HCT116 (cell line): ENCODE data around the gene MYO5C. TPM values are rescaled to one million over a fixed set of nuclear protein-coding genes. Genes with fewer than 3 reads are reported as not detected.

Source experiments
- ATAC-seq: fragments of 200-7000 bp; cut with Tn5 transposase; 2 replicates; pipeline ENCODE4 v1.9.1; 2020; ENCODE audit warnings: mild to moderate bottlenecking, moderate library complexity
- BruUV-seq: library from RNA; stranded (reverse); fragments of 400-500 nt; replicated peaks from 2 replicates; lab custom pipeline; 2021; lab: Mats Ljungman, UMichigan
- CTCF ChIA-PET: fragments of 300-600 bp; sonication (Branson Sonifier 250); formaldehyde crosslinking; loops from one replicate; lab custom pipeline; 2021; ENCODE audit warnings: antibody characterized with exemption; lab: Charles Lee
- POLR2A ChIA-PET: fragments of 300-600, 350-600 bp; sonication (Branson Sonifier 250); formaldehyde crosslinking; loops from one replicate; lab custom pipeline; 2021; ENCODE audit warnings: antibody characterized with exemption; lab: Charles Lee
- RAD21 ChIA-PET, 2 experiments: fragments of 300-600 bp; sonication (Branson Sonifier 250); formaldehyde crosslinking; loops; one replicate each; lab custom pipeline; 2023; ENCODE audit warnings: low total read pairs in 2 of 2; ENCODE audit not compliant: uncharacterized antibody in 2 of 2, unreplicated experiment in 2 of 2, low non-redundant PET in 1 of 2; lab: Charles Lee
- DNase-seq: peaks from one replicate; pipeline ENCODE4 v3.0.0-alpha.2; 2010; ENCODE audit warnings: low read depth, low spot score
- H2AFZ ChIP-seq: fragments of 200-600 bp; shearing (Covaris generic), sonication (generic); 2 replicates; pipeline ENCODE4 v1.6.1; 2017; ENCODE audit warnings: low read depth, mixed run types, mixed read lengths, antibody characterized with exemption, low read length; ENCODE audit not compliant: poor library complexity, severe bottlenecking
- H3K27ac ChIP-seq: 2 replicates; pipeline ENCODE4 v1.5.1; 2012; ENCODE audit warnings: low read depth, low read length
- H3K27me3 ChIP-seq: fragments of 200-600 bp; sonication (generic); 2 replicates; pipeline ENCODE4 v1.6.1; 2016; ENCODE audit warnings: mixed run types, low read length, mixed read lengths; ENCODE audit not compliant: insufficient read depth
- H3K36me3 ChIP-seq, 2 experiments: fragments of 200-500 bp in 1 of 2; fragments of 200-600 bp in 1 of 2; sonication (Bioruptor generic) in 1 of 2; sonication (generic) in 1 of 2; 2 replicates each; pipeline versions ENCODE4 v1.5.1 to v1.6.1; 2014 to 2016; ENCODE audit warnings: low read length in 2 of 2, inconsistent platforms in 1 of 2, mixed read lengths in 1 of 2, mixed run types in 1 of 2; ENCODE audit not compliant: insufficient read depth in 2 of 2, control insufficient read depth in 1 of 2
- H3K4me1 ChIP-seq, 2 experiments: fragments of 200-600 bp in 1 of 2; sonication (generic) in 1 of 2; 2 replicates each; pipeline versions ENCODE4 v1.5.1 to v1.6.1; 2012 to 2017; ENCODE audit warnings: low read length in 2 of 2, inconsistent platforms in 1 of 2, mild to moderate bottlenecking in 1 of 2, mixed read lengths in 1 of 2, mixed run types in 1 of 2, moderate library complexity in 1 of 2; ENCODE audit not compliant: insufficient read depth in 2 of 2, control insufficient read depth in 1 of 2
- H3K4me2 ChIP-seq: fragments of 200-600 bp; sonication (generic); 2 replicates; pipeline ENCODE4 v1.6.1; 2017; ENCODE audit warnings: mixed run types, low read length, mixed read lengths
- H3K4me3 ChIP-seq, 2 experiments: fragments of 200-600 bp in 1 of 2; sonication (generic) in 1 of 2; replicated peaks in 1 of 2; 2 replicates each; pipeline ENCODE4 v1.5.1; 2011 to 2016; ENCODE audit warnings: low read length in 2 of 2, control low read depth in 1 of 2, low read depth in 1 of 2, mild to moderate bottlenecking in 1 of 2, mixed read lengths in 1 of 2, mixed run types in 1 of 2
- H3K79me2 ChIP-seq: fragments of 200-600 bp; sonication (generic); 2 replicates; pipeline ENCODE4 v1.6.1; 2017; ENCODE audit warnings: mild to moderate bottlenecking, mixed run types, low read length, moderate library complexity, mixed read lengths; ENCODE audit not compliant: insufficient read depth
- H3K9ac ChIP-seq: fragments of 200-600 bp; sonication (generic); 2 replicates; pipeline ENCODE4 v1.6.1; 2016; ENCODE audit warnings: low read length, mixed read lengths
- H3K9me2 ChIP-seq: fragments of 200-600 bp; sonication (generic), shearing (Covaris generic); 2 replicates; pipeline ENCODE4 v1.6.1; 2017; ENCODE audit warnings: mixed run types, mild to moderate bottlenecking, moderate library complexity; ENCODE audit not compliant: insufficient read depth
- H3K9me3 ChIP-seq, 2 experiments: fragments of 200-500 bp in 1 of 2; fragments of 200-600 bp in 1 of 2; sonication (Bioruptor generic) in 1 of 2; sonication (generic) in 1 of 2; 2 replicates each; pipeline ENCODE4 v1.6.1; 2014 to 2017; ENCODE audit warnings: low read length in 2 of 2, mixed read lengths in 2 of 2, inconsistent platforms in 1 of 2, low read depth in 1 of 2, mild to moderate bottlenecking in 1 of 2, mixed run types in 1 of 2, moderate library complexity in 1 of 2; ENCODE audit not compliant: control insufficient read depth in 1 of 2, insufficient read depth in 1 of 2
- H4K20me1 ChIP-seq: fragments of 200-600 bp; sonication (generic), shearing (Covaris generic); 2 replicates; pipeline ENCODE4 v1.6.1; 2017; ENCODE audit warnings: mixed run types, mild to moderate bottlenecking, moderate library complexity; ENCODE audit not compliant: insufficient read depth
- EGR1 ChIP-seq: IDR thresholded peaks from 2 replicates; pipeline ENCODE4 v1.6.1; 2012; ENCODE audit warnings: low read depth
- ELF1 ChIP-seq: IDR thresholded peaks from 2 replicates; pipeline ENCODE4 v1.6.1; 2012; ENCODE audit warnings: low read depth, borderline replicate concordance
- JUND ChIP-seq: IDR thresholded peaks from 2 replicates; pipeline ENCODE4 v1.6.1; 2012
- POLR2AphosphoS5 ChIP-seq: IDR thresholded peaks from 2 replicates; pipeline ENCODE4 v1.6.1; 2011; ENCODE audit warnings: mild to moderate bottlenecking, low read depth, low read length, moderate library complexity
- intact Hi-C: fragments of 100-400 bp; cut with micrococcal nuclease; formaldehyde crosslinking; loops from 2 replicates; pipeline ENCODE4 v1.10.0; 2022
- total RNA-seq: library from RNA; stranded (reverse); gene quantifications from one replicate; pipeline ENCODE4 v1.2.1, GENCODE V29; 2021; ENCODE audit not compliant: unreplicated experiment
- TF ChIP-seq, protein P1 (sequence below): IDR thresholded peaks from 2 replicates; pipeline ENCODE4 v1.6.1; 2011; ENCODE audit warnings: mild to moderate bottlenecking, low read length, moderate library complexity; ENCODE audit not compliant: insufficient replicate concordance; ENCODE audit errors: extremely low read depth
- TF ChIP-seq, protein P2 (sequence below): IDR thresholded peaks from 2 replicates; pipeline ENCODE4 v1.6.1; 2012
- TF ChIP-seq, protein P3 (sequence below), 3 experiments: fragments of 200-600 bp in 1 of 3; sonication (generic) in 1 of 3; IDR thresholded peaks in 2 of 3; conservative IDR thresholded peaks in 1 of 3; 2 replicates each; pipeline ENCODE4 v1.5.1; 2012 to 2017; ENCODE audit warnings: low read depth in 2 of 3, low read length in 2 of 3, antibody characterized with exemption in 1 of 3, borderline replicate concordance in 1 of 3, control low read depth in 1 of 3, mild to moderate bottlenecking in 1 of 3, mixed read lengths in 1 of 3, mixed run types in 1 of 3, moderate library complexity in 1 of 3; ENCODE audit not compliant: insufficient read depth in 1 of 3

Gene MYO5C
- total RNA-seq, 1 experiment from 2014 or later: 34.0 TPM

DNA sequence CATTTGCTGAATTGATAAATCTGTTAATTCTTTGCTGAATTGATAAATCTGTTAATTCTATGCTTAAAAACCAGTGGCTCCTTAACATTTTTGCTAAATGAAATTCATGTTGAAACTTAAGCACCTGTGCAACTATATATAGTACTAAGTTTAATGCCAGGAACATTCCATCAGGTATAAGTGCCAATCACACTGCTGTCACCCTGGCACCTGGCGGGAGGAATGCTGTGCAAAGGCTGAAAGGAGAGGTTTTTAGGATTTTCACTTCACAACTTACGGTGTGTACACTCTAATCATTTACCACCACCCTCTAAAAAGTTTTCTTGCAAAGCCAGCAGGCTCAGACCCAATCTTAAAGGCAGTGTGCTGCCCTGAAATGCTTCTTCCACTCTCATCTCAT is 33.5 kb upstream of the MYO5C start:
- no peaks in the 10 kb centered on the region for H3K27me3 ChIP-seq
- POLR2A ChIA-PET: no interaction called here
- H3K36me3 ChIP-seq: no peaks in the 10 kb centered on the region
- H3K4me2 ChIP-seq: no peak overlapping the region
- RAD21 ChIA-PET: no interaction called here
- H3K9me2 ChIP-seq: no peaks in the 10 kb centered on the region
- no TSS peak for BruUV-seq
- intact Hi-C loops: no loop called here
- no peak overlapping the region for H3K9ac ChIP-seq
- H3K9me3 ChIP-seq: no peaks in the 10 kb centered on the region
- DNase-seq (no peak), ATAC-seq (no peak)
- no peaks in the 10 kb centered on the region for H4K20me1 ChIP-seq
- H2AFZ ChIP-seq: no peak overlapping the region
- H3K4me3 ChIP-seq: no peak overlapping the region
- CTCF ChIA-PET: no interaction called here
- no peak for TF ChIP-seq JUND
- TF ChIP-seq, protein P1, sequence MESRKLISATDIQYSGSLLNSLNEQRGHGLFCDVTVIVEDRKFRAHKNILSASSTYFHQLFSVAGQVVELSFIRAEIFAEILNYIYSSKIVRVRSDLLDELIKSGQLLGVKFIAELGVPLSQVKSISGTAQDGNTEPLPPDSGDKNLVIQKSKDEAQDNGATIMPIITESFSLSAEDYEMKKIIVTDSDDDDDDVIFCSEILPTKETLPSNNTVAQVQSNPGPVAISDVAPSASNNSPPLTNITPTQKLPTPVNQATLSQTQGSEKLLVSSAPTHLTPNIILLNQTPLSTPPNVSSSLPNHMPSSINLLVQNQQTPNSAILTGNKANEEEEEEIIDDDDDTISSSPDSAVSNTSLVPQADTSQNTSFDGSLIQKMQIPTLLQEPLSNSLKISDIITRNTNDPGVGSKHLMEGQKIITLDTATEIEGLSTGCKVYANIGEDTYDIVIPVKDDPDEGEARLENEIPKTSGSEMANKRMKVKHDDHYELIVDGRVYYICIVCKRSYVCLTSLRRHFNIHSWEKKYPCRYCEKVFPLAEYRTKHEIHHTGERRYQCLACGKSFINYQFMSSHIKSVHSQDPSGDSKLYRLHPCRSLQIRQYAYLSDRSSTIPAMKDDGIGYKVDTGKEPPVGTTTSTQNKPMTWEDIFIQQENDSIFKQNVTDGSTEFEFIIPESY: no peak
- TF ChIP-seq, protein P2, sequence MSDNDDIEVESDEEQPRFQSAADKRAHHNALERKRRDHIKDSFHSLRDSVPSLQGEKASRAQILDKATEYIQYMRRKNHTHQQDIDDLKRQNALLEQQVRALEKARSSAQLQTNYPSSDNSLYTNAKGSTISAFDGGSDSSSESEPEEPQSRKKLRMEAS: no peak
- TF ChIP-seq POLR2AphosphoS5: no peak
- TF ChIP-seq, protein P3, sequence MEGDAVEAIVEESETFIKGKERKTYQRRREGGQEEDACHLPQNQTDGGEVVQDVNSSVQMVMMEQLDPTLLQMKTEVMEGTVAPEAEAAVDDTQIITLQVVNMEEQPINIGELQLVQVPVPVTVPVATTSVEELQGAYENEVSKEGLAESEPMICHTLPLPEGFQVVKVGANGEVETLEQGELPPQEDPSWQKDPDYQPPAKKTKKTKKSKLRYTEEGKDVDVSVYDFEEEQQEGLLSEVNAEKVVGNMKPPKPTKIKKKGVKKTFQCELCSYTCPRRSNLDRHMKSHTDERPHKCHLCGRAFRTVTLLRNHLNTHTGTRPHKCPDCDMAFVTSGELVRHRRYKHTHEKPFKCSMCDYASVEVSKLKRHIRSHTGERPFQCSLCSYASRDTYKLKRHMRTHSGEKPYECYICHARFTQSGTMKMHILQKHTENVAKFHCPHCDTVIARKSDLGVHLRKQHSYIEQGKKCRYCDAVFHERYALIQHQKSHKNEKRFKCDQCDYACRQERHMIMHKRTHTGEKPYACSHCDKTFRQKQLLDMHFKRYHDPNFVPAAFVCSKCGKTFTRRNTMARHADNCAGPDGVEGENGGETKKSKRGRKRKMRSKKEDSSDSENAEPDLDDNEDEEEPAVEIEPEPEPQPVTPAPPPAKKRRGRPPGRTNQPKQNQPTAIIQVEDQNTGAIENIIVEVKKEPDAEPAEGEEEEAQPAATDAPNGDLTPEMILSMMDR (IDR thresholded peaks at IDR 0.05 in 2 of 3, conservative IDR thresholded peaks at IDR 0.05 in 1 of 3; ENCODE audit: borderline replicate concordance in 1 of 3, insufficient read depth in 1 of 3, low read depth in 2 of 3, low read length in 2 of 3): no peak
- no peak for TF ChIP-seq EGR1
- no peak for TF ChIP-seq ELF1
- H3K4me1 ChIP-seq: peaks cover 0 to 2% of the 10 kb centered on the region in 2 experiments; a peak in 1 of 4 replicates
- H3K27ac ChIP-seq: no peak overlapping the region
- H3K79me2 ChIP-seq: no peaks in the 10 kb centered on the region
